CD14-positive monocyte (primary cell): ENCODE data around the gene ALKAL2. TPM values are rescaled to one million over a fixed set of nuclear protein-coding genes. Genes with fewer than 3 reads are reported as not detected.

Experiments used
- DNase-seq, 3 donors: peaks; one replicate each; pipeline ENCODE4 v3.0.0-alpha.2; 2011 to 2022
- H2AFZ ChIP-seq: 2 replicates; pipeline ENCODE4 v1.6.0; 2012; ENCODE audit warnings: mild to moderate bottlenecking, low read depth, low read length, inconsistent platforms; ENCODE audit not compliant: insufficient read depth, poor library complexity, severe bottlenecking
- H3K27ac ChIP-seq, 2 donors: 1 replicate in 1 of 2; 2 replicates in 1 of 2; pipeline ENCODE4 v1.5.1; 2012 to 2013; ENCODE audit warnings: low read length in 2 of 2, control low read depth in 1 of 2, inconsistent platforms in 1 of 2, low read depth in 1 of 2, mild to moderate bottlenecking in 1 of 2
- H3K27me3 ChIP-seq, 2 donors: one replicate each; pipeline versions ENCODE4 v1.6.0 to v1.6.1; 2011 to 2013; ENCODE audit warnings: low read length in 2 of 2; ENCODE audit not compliant: control insufficient read depth in 2 of 2, insufficient read depth in 2 of 2
- H3K36me3 ChIP-seq, 2 donors: replicated peaks in 1 of 2; 1 replicate in 1 of 2; 2 replicates in 1 of 2; pipeline versions ENCODE4 v1.5.1 to v1.6.1; 2012 to 2013; ENCODE audit warnings: low read length in 2 of 2, control low read depth in 1 of 2, inconsistent platforms in 1 of 2, mild to moderate bottlenecking in 1 of 2; ENCODE audit not compliant: insufficient read depth in 2 of 2, control insufficient read depth in 1 of 2
- H3K4me1 ChIP-seq, 2 donors: 1 replicate in 1 of 2; 2 replicates in 1 of 2; pipeline versions ENCODE4 v1.5.1 to v1.6.1; 2012 to 2013; ENCODE audit warnings: low read length in 2 of 2, control low read depth in 1 of 2, inconsistent platforms in 1 of 2, mild to moderate bottlenecking in 1 of 2, moderate library complexity in 1 of 2; ENCODE audit not compliant: insufficient read depth in 2 of 2, control insufficient read depth in 1 of 2
- H3K4me2 ChIP-seq: replicated peaks from 2 replicates; pipeline ENCODE3; 2012; ENCODE audit warnings: low read length, moderate library complexity, mild to moderate bottlenecking; ENCODE audit not compliant: poor library complexity, severe bottlenecking; ENCODE audit errors: extremely low read depth
- H3K4me3 ChIP-seq, 3 experiments: fragments of 200-600 bp in 1 of 3; sonication (generic) in 1 of 3; replicated peaks in 1 of 3; 1 replicate in 2 of 3; 2 replicates in 1 of 3; pipeline ENCODE4 v1.5.1; 2011 to 2013; ENCODE audit warnings: low read length in 3 of 3, mild to moderate bottlenecking in 3 of 3, control low read depth in 2 of 3, low read depth in 2 of 3, inconsistent platforms in 1 of 3, moderate library complexity in 1 of 3
- H3K79me2 ChIP-seq: 2 replicates; pipeline ENCODE4 v1.6.0; 2012; ENCODE audit warnings: mild to moderate bottlenecking, control low read depth, inconsistent platforms, low read length, moderate library complexity; ENCODE audit not compliant: insufficient read depth
- H3K9ac ChIP-seq: 2 replicates; pipeline ENCODE4 v1.6.0; 2017; ENCODE audit warnings: low read length, mild to moderate bottlenecking; ENCODE audit not compliant: insufficient read depth, poor library complexity, severe bottlenecking
- H3K9me3 ChIP-seq, 2 donors: replicated peaks in 1 of 2; 1 replicate in 1 of 2; 2 replicates in 1 of 2; pipeline versions ENCODE4 v1.5.1 to v1.6.1; 2012 to 2013; ENCODE audit warnings: low read length in 2 of 2, control low read depth in 1 of 2; ENCODE audit not compliant: control insufficient read depth in 1 of 2, insufficient read depth in 1 of 2
- H4K20me1 ChIP-seq: 2 replicates; pipeline ENCODE4 v1.6.0; 2012; ENCODE audit warnings: mild to moderate bottlenecking, low read length, control low read depth, moderate library complexity; ENCODE audit not compliant: insufficient read depth
- H3K27ac Mint-ChIP-seq, 7 donors: one replicate each; pipeline ENCODE4 v1.8.0; 2020; ENCODE audit warnings: mild to moderate bottlenecking in 7 of 7, mixed read lengths in 7 of 7, moderate library complexity in 6 of 7, inconsistent platforms in 2 of 7
- H3K27me3 Mint-ChIP-seq, 3 donors: one replicate each; pipeline ENCODE4 v1.8.0; 2021 to 2022; ENCODE audit warnings: low read depth in 3 of 3, mild to moderate bottlenecking in 3 of 3, mixed read lengths in 3 of 3, moderate library complexity in 3 of 3, inconsistent platforms in 1 of 3
- H3K36me3 Mint-ChIP-seq, 2 donors: one replicate each; pipeline ENCODE4 v1.8.0; 2020; ENCODE audit warnings: mixed read lengths in 2 of 2, inconsistent platforms in 1 of 2, mild to moderate bottlenecking in 1 of 2
- H3K4me1 Mint-ChIP-seq: one replicate; pipeline ENCODE4 v1.8.0; 2020; ENCODE audit warnings: mild to moderate bottlenecking, mixed read lengths
- H3K4me3 Mint-ChIP-seq, 2 donors: one replicate each; pipeline ENCODE4 v1.8.0; 2020; ENCODE audit warnings: mild to moderate bottlenecking in 2 of 2, mixed read lengths in 2 of 2, moderate library complexity in 1 of 2
- H3K9me3 Mint-ChIP-seq, 7 donors: one replicate each; pipeline ENCODE4 v1.8.0; 2020 to 2022; ENCODE audit warnings: mixed read lengths in 7 of 7, mild to moderate bottlenecking in 6 of 7, moderate library complexity in 6 of 7, inconsistent platforms in 2 of 7
- WGBS: methylation state at CpG from one replicate; pipeline ENCODE4 v1.1.5; 2013; ENCODE audit warnings: missing lambda C conversion rate; ENCODE audit not compliant: insufficient coverage; 5-methylcytosine and 5-hydroxymethylcytosine counted together
- intact Hi-C, 2 donors: fragments of 100-400 bp; cut with micrococcal nuclease; formaldehyde crosslinking; loops; one replicate each; pipeline versions ENCODE4 v1.15.0 to v1.15.1; 2023
- polyA plus RNA-seq, 3 donors: library from polyadenylated mRNA; depleted of rRNA in 1 of 3; unstranded in 2 of 3; stranded (reverse) in 1 of 3; fragments of 300-500 nt in 2 of 3; fragments of >200 nt in 1 of 3; fragmentation: Illumina TruSeq in 2 of 3; gene quantifications; 1 replicate in 2 of 3; 2 replicates in 1 of 3; pipeline ENCODE4 v1.2.3, GENCODE V29; 2012 to 2021
- TF ChIP-seq, protein P1 (sequence below): fragments of 200-600 bp; IDR thresholded peaks from one replicate; pipeline ENCODE4 v1.8.0; 2022; ENCODE audit warnings: antibody characterized with exemption, mild to moderate bottlenecking

The ALKAL2 gene
- polyA plus RNA-seq, 3 donors: not detected

DNA sequence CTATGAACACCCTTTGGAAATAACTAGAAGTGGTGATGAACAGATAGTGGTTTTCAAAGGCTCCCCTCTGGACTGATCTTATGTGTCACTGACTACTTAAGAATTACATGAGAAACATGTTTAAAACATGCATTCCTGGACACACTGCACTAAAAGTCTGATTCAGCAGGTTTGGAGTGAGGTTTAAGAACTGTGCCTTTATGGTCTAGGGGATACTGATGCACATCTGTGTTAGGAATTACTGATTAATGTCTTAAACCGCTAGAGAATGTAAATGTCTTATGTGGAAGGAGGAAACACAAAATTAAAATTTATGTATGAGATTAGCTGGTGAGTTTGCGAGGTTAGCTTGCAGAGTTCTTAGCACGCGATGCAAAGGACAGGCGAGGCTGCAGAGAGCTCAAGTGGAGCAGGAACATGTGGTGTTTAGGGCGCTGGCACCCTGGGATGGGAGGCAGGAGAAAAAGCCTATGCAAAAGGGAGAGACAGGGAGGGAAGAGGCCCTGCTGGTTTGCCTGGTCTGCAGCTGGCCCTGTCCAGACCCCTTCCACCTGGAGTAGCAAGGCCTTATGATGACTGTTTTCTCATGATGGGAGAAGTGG, 35.8 kb downstream of the ALKAL2 start:
- Mint-ChIP-seq H3K36me3 (peaks cover 5 to 8% of the 10 kb centered on the region in 2 donors), H3K9me3 (peaks cover 0 to 8% (median 3%) of the 10 kb centered on the region in 7 donors), H3K27ac (no peak overlapping the region), H3K4me1 (no peaks in the 10 kb centered on the region), H3K4me3 (no peak overlapping the region), H3K27me3 (peaks cover 0 to 2% (median 0%) of the 10 kb centered on the region in 3 donors)
- 92% methylated on average over 6 of the region's 6 CpGs for WGBS
- Histone ChIP-seq H3K27ac (no peak overlapping the region), H3K9me3 (peaks cover 0 to 6% of the 10 kb centered on the region in 2 donors), H3K79me2 (no peaks in the 10 kb centered on the region), H3K36me3 (no peaks in the 10 kb centered on the region), H3K27me3 (no peaks in the 10 kb centered on the region), H3K9ac (no peak overlapping the region), H3K4me1 (no peaks in the 10 kb centered on the region), H2AFZ (no peak overlapping the region), H4K20me1 (no peaks in the 10 kb centered on the region), H3K4me3 (no peak overlapping the region), H3K4me2 (no peak overlapping the region)
- TF ChIP-seq, protein P1, sequence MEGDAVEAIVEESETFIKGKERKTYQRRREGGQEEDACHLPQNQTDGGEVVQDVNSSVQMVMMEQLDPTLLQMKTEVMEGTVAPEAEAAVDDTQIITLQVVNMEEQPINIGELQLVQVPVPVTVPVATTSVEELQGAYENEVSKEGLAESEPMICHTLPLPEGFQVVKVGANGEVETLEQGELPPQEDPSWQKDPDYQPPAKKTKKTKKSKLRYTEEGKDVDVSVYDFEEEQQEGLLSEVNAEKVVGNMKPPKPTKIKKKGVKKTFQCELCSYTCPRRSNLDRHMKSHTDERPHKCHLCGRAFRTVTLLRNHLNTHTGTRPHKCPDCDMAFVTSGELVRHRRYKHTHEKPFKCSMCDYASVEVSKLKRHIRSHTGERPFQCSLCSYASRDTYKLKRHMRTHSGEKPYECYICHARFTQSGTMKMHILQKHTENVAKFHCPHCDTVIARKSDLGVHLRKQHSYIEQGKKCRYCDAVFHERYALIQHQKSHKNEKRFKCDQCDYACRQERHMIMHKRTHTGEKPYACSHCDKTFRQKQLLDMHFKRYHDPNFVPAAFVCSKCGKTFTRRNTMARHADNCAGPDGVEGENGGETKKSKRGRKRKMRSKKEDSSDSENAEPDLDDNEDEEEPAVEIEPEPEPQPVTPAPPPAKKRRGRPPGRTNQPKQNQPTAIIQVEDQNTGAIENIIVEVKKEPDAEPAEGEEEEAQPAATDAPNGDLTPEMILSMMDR: no peak
- intact Hi-C loops: no loop called here
- no peak for DNase-seq

DNA sequence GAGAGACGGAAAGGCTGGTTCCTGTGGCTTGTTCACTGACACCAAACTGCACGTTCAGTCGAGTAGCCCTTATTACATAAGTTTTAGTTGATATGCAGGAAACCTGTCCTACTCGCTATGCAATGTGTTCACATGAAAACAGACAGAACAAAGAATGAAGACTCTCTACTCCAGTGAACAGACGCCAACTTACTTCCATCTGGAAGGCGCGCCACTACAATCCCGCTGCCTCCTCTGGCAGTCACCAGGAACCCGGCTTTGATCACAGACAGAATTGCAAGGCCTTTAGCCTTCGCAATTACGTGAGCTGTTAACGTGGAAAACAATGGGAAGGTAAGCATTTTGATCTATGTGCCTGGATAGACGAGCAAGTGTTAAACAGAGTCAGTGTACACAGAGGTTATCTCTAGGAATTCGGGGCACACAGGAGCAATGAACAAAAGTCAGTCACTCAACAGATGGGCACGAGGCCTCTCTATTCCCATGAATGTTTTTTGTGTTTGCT, 38.3 kb downstream of the ALKAL2 start:
- Histone ChIP-seq H3K4me1 (no peaks in the 10 kb centered on the region), H3K27me3 (no peaks in the 10 kb centered on the region), H3K4me2 (no peak overlapping the region), H3K4me3 (no peak overlapping the region), H4K20me1 (no peaks in the 10 kb centered on the region), H3K36me3 (peaks cover 4 to 6% of the 10 kb centered on the region in 2 donors), H3K79me2 (no peaks in the 10 kb centered on the region), H3K27ac (no peak overlapping the region), H3K9me3 (no peaks in the 10 kb centered on the region), H2AFZ (no peak overlapping the region), H3K9ac (no peak overlapping the region)
- no peak for DNase-seq
- H3K9me3 Mint-ChIP-seq: no peaks in the 10 kb centered on the region
- WGBS: 95% methylated on average over 11 of the region's 15 CpGs
- H3K4me1 Mint-ChIP-seq: no peaks in the 10 kb centered on the region
- no peaks in the 10 kb centered on the region for H3K27me3 Mint-ChIP-seq
- H3K36me3 Mint-ChIP-seq: peaks cover 5 to 8% of the 10 kb centered on the region in 2 donors
- intact Hi-C loops: no loop called here
- no peak overlapping the region for H3K4me3 Mint-ChIP-seq
- no peak overlapping the region for H3K27ac Mint-ChIP-seq
- TF ChIP-seq, protein P1: no peak
